Cardiac septum (tissue), 1 donor: ENCODE measurements around the gene RHOXF2. TPM values are rescaled to one million over a fixed set of nuclear protein-coding genes. Genes with fewer than 3 reads are reported as not detected.
"Not testable (repeated sequence)": the region's sequence is repeated elsewhere in the genome, so short reads cannot be mapped to it uniquely, and the experiment has no call there.

Experiments used
- DNase-seq: peaks from one replicate; pipeline ENCODE4 v3.0.0-alpha.2; 2020; ENCODE audit warnings: low spot score
- intact Hi-C: fragments of 100-400 bp; cut with DNase I; formaldehyde crosslinking; loops from one replicate; pipeline ENCODE4 v1.14.0; 2022
- long read RNA-seq: library from polyadenylated mRNA; unstranded; transcript quantifications from one replicate; pipeline ENCODE4 v2.0.0, GENCODE V29; 2021
- total RNA-seq: library from RNA; stranded (reverse); fragmentation: NEBNext Ultra II Directional; extraction: Animal tissue kit (Norgen Biotek cat#: 25700); gene quantifications from one replicate; pipeline ENCODE4 v1.2.1, GENCODE V29; 2021
- donor health status: DM: no; HTN: no; CAD: no.

Gene RHOXF2, protein sequence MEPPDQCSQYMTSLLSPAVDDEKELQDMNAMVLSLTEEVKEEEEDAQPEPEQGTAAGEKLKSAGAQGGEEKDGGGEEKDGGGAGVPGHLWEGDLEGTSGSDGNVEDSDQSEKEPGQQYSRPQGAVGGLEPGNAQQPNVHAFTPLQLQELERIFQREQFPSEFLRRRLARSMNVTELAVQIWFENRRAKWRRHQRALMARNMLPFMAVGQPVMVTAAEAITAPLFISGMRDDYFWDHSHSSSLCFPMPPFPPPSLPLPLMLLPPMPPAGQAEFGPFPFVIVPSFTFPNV
- not detected for total RNA-seq
- long read RNA-seq = 0 reads

DNA sequence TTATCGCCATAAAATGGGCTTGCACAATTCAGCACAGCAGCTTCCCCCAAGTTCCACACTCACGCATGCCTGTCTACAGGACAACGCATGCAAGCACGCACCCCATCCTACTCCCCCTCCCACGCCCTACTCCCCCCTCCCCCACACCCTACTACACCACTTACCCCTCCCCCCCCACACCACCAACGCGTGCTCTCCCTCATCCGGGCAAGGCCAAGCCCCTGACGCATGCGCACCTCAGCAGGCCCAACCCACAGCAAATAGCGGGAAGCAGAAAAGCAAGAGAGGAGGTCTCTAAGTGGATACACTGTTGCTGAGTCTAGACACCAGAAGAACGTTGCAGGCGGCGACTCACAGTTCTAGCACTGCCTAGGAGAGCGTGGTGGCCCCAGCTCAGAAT lies at the start of gene RHOXF2:
Gene RHOXF2 (plus strand): TSS at position 301 of the 400 bp plus-strand sequence. CDS start 138 bp downstream, outside the sequence.
- DNase-seq = not testable (repeated sequence)

DNA sequence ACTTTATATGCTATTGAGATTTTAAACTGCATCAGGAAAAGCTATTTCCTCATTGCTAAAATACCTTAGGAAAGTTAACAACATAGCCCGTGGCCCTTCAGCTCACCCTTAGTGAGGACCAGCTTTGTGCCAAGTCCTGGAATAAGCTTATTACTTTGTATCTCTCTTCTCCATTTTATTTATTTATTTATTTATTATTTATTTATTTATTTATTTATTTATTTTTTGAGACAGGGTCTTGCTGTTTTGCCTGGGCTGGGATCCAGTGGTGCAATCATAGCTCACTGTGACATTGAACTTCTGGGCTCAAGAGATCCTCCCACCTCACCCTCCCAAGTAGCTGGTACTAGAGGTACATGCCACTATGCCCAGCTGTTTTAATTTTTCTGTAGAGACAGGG lies 49.0 kb upstream of the RHOXF2 start:
- no peak for DNase-seq
- intact Hi-C loops = no loop called here

More for the DNA sequence above, at the start of gene RHOXF2:
- intact Hi-C loops = not testable (repeated sequence)

DNA sequence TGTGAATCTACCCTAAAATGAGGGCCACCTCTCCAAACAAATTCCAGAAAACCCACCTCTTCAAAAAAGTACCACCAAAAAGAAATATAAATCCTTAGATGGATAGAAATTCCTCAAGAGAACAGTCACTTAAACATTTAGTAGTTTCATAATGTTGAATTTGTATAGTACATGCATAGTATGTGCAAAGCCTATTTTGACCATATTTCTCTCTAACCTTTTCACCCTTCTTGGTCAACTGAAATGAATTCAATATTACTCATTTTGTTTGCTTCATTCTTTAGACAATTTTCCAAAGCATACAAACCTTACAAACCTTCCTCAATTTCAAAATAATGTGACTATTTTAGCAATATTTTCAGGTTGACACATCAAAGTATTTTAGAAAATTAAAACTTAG lies 46.8 kb upstream of the RHOXF2 start:
- intact Hi-C loops = no loop called here
- DNase-seq = no peak

DNA sequence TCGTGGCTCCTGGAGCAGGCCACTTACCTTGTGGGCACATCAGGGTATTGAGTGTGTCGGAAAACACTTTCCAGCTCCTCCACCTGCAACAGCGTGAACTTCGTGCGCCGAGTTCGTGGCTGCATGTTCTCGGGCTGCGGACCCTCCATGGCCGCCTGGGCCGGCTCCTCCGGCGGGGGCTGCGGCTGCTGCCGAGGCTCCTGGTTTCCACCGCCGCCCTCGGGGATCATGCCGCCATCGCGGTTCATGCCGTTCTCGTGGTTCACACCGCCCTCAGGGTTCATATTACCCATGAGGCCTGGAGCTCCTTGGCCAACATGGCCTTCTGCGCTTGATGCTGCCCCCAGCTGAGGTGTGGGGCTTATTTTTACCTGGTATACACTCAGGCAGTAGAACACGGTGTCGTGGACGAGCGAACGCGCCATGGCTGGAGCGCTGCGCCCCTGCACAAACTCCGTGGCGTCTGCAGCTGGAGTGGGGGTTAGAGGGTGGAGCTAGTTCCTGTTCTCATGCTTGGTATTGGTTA lies 42.9 kb upstream of the RHOXF2 start, which contains the start of gene RHOXF1:
Gene RHOXF1 (minus strand): TSS at position 476 of the 526 bp plus-strand sequence. CDS start 51 bp downstream, at position 425.
- intact Hi-C loops = no loop called here
- DNase-seq = no peak

DNA sequence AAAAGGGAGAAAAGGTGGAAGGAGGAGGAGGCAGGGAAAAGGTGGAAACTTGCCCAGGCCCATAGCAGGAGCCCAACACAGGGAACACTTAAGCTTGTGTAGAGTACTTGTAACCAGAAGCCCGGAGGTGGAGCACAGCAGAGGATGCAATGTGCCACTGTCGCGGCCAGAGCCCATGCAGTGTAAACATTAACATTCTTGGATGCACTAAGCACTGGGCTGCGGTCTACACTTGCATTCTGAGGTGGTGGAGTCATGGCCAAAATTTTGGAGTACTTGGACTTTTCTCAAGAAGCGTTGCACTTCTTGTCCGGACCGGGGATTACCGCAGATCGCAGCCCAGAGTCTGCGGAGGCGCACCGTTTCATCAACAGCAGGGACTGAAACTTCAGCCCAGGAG lies 38.2 kb upstream of the RHOXF2 start:
- DNase-seq = no peak
- intact Hi-C loops = no loop called here

DNA sequence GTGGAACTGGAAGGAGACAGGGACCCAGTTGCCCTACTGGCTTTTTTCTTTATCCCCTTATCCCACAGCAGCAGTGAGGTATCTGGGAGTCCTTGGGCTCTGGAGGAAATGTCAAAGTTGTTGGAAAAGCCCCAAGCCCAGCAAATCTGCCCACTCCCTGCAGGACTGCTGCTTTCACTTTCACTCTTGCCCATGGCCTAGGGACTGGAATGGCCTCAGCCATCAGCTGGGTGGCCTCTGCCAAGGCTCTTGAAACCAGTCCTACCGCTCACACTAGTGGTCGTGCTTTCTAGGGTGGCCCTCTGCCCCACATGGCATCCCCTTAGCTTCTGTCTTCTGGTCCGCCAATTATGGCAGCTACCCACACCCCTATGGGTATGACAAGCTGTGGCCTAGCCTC lies 33.0 kb upstream of the RHOXF2 start:
- intact Hi-C loops = no loop called here
- DNase-seq = no peak

DNA sequence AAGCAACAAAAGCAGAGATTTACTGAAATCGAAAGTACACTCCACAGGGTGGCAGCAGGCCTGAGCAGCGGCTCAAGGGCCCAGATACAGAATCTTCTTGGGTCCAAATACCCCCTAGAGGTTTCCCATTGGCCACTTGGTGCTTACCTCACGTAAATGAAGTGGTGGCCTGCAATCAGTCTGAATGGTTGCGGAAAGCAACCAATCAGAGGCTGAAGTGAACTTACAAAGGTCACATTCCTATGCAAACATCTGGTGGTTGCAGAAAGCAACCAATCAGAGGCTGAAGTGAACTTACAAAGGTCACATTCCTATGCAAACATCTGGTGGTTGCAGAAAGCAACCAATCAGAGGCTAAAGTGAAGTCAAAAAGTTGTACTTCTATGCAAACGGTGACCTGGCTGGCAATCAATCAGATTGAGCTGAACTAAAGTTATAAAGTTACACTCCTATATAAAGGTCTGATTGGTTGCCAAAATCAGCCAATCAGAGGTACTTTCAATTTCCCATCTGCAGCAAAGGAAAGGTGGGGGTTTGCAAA lies 30.0 kb upstream of the RHOXF2 start:
- DNase-seq, intact Hi-C loops: not testable (repeated sequence)

DNA sequence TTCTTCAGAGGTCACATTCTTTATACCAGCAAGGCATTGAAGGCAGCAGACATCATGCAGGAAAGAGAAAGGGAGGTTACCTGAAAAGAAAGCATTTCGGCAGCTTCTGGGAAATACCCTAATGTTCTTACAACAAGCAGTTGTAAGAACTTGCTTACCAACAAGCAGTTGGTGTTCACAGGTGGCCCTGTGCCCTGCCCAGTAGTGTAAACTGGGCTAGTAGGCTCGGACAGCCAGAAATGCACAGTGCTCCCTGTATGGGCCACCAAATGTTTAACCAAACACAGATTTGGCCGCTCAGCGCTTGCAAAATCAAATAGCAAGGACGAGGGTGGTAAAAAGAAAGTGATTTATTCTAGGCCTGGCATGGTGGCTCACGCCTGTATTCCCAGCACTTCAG lies 22.3 kb upstream of the RHOXF2 start:
- DNase-seq = no peak
- intact Hi-C loops = no loop called here

DNA sequence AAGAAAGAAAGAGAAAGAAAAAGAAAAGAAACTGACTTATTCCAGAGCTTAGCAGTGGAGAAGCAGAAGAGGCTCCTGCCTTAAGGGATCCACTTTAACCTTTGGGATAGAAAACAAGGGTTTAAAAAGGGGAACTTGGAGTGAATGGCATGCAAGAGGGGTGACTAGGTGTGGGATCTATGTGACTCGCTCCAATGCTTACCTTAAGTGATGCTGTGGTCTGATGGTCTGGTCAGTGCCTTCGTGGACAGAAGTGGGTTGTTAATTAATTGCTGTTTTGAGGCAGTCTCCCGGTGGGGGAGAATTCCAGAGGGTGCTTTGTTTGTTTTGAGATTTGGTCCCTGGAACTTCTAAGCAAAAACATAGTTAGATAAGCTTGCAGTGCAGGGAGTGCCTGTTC lies 21.6 kb upstream of the RHOXF2 start:
- intact Hi-C loops = no loop called here
- DNase-seq = no peak

DNA sequence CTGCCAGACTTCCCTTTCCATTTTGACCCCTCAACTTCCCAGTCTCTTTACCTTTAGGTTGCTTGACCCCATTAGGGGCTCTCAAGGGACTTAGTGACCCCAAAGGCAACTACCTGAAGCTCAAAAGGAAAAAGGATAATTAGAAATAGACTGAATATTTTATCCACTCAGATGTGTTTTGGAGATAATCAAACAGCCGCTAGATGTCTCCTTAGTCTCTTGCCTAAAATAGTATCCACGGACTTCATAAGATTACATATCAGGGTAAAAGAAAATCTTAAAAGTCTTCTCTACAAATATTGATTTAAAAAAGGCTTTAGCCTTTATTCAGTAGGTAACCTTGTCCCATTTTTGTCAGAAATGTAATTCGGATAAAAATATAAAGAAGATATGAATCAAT lies 21.0 kb upstream of the RHOXF2 start:
- intact Hi-C loops = no loop called here

DNA sequence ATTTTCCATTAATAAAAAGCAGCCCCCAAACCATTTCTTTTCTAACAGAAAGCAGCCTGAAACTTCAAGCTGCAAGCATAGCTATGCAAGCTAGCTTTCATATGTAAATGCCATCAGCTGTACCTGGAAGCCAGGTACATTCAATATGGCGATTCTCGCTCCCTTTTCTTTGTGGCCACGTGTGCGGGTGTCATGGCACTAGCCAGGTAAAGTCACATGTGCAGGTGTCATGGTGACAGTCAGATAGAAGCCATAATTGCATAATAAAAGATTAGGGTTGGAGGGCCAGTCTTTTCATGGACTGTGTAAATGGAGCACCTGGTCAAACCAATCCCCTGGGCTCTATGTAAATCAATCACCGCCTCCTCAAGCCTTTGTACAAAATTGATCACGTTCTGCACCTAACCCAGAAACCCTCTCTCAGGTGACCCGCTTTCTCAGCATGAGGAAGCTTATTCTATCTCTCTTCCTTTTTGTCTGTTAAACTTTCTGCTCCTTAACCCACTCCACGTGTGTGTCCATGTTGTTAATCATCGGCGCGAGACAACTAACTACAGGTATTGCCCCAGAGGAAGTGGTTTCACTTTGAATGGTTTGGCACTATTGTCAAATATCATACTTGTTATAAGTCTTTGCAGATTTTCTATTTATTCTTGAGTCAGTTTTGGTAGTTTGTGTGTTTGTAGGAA lies 18.0 kb upstream of the RHOXF2 start:
- no peak for DNase-seq
- intact Hi-C loops = no loop called here

More for the DNA sequence above, 21.0 kb upstream of the RHOXF2 start:
- DNase-seq = no peak

DNA sequence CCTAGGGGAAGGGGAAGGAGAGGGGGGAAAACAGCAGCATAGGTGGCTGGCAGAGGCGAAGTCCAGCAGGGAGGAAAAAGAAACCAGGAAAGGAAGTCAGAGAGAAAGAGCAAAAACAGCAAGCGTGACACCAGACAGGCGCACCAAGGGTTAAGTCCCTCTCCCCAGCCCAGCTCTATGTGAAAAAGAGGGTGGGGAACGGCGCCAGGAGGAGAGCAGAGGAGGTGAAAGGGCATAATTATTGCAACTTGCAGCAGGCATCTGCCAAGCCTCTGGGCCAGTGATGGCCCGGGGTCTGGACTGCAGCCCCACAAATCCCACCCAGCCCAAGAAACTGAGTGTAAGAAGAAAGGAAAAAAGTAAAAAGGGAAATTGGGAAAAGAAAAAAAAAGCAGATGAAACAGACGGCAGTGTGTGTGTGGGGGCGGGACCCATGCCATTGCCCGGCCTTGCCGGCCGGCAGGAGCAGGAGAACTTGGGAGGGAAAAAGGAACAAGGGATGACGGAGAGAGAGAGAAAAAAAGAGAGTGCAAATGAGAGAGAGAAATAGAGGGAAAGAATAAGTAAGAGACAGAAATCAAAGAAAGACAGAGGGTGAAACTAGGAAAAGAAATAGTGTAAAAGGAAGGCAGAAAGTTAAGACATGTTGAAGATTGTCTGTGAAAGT lies 14.1 kb upstream of the RHOXF2 start:
- intact Hi-C loops = no loop called here
- no peak for DNase-seq

DNA sequence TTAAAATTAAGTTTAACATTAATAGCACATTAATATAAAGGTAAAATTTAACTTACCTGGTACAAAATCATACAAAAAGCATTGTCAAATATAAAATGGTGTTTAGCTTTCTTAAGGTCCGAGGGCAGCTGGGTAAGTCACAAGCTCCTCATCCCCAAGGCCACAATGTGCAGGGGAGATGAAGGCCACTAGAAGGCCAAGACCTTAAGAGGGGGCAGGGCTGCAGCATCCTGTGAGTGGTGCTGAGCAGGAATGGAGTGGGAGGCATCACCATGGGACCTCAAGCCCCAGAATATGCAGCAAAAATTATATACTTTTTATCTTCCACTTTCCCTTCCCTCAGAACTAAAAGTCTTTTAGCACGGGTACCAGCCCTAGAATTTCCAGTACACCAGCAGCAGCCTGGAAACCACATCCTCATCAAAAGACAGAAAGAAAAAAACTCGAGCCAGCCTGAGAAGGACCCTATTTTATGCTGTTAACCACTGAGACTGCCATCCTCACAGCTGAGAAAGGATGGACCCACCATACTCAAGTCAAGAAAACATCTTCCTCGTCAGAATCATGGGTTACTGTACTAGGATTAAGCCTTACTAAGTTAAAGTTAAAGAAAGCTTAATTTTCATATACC lies 13.0 kb upstream of the RHOXF2 start:
- DNase-seq = no peak
- intact Hi-C loops = no loop called here

DNA sequence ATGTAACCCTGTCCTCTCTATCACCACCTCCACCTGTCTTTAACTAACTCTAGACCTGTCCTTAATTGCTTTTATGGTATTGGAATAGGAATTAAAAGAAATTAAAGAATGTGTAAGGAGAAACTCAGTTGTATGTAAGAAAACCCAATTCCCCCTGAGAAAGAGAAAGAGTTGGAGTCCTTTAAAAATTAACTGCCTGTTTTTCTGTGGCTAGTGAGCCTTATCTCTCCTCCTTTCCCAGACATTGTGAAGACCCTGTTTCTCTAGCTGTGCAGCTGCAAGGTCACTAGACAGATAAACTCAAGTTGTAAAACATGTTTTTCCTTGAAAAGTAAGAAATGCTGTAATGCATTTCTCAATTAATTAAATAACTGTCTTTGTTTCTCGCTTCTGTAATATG lies 12.1 kb upstream of the RHOXF2 start:
- DNase-seq, intact Hi-C loops: not testable (repeated sequence)

DNA sequence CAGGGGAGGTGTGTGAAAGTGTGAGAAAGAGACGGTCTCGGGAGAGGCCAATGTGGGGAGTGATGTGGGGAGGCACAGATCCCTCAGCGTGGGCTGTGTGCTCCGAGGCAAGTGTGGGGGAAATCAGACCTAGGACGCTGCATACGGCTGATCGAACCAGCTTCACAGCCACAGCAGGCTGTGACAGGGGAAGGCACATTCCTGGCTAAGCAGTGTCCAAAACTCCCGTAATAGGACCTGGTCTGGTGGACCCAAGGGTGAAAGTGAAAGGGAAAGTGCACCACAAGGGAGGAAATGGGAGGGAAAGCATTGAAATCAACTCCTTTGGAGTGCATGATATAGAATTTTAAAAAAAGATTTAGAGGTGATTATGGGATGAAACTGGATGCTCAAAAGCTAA lies 10.9 kb upstream of the RHOXF2 start:
- intact Hi-C loops = no loop called here
- no peak for DNase-seq

DNA sequence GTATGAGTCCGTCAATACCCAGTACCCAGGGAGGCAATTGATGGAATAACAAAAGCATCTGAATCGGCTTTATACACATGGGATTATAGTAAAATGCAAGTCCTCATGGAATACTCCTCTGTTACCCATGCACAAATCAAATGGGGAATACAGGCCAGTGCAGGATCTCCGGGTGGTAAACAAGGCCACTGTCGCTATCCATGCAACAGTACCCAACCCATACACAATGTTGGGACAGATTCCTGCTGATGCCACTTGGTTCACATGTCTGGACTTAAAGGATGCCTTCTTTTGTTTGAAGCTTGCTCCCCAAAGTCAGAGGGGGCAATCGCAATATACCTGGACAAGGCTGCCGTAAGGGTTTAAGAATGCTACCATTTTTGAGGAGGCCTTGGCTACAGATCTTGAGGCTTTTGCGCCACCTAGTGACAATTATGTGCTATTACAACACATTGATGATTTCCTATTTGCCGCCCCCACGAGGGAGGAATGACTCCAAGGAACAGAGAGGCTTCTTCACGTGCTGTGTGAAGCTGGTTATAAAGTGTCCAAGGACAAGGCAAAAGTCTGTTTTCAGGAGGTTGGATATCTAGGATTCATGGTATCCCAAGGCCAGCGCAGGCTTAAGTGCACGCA lies 8.2 kb upstream of the RHOXF2 start:
- DNase-seq, intact Hi-C loops: not testable (repeated sequence)

DNA sequence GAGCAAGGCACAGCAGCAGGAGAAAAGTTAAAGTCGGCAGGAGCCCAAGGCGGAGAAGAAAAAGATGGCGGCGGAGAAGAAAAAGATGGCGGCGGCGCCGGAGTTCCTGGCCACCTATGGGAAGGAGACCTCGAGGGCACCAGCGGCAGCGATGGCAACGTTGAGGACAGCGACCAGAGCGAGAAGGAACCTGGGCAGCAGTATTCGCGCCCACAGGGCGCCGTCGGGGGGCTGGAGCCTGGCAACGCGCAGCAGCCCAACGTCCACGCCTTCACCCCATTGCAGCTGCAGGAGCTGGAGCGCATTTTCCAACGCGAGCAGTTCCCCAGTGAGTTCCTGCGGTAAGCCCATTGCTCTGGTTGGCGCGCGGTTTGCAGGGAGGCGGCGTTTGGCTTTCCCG lies 673 bp downstream of the RHOXF2 start:
- intact Hi-C loops, DNase-seq: not testable (repeated sequence)

DNA sequence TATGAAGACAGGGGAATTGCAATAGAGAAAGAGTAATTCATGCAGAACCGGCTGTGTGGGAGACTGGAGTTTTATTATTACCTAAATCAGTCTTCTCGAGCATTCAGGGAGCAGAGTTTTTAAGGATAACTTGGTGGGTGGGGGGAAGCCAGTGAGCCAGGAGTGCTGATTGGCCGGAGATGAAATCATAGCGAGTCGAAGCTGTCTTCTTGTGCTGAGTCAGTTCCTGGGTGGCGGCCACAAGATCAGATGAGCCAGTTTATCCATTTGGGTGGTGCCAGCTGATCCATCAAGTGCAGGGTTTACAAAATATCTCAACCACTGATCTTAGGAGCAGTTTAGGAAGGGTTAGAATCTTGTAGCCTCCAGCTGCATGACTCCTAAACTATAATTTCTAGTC lies 34.8 kb downstream of the RHOXF2 start:
- intact Hi-C loops, DNase-seq: not testable (repeated sequence)

DNA sequence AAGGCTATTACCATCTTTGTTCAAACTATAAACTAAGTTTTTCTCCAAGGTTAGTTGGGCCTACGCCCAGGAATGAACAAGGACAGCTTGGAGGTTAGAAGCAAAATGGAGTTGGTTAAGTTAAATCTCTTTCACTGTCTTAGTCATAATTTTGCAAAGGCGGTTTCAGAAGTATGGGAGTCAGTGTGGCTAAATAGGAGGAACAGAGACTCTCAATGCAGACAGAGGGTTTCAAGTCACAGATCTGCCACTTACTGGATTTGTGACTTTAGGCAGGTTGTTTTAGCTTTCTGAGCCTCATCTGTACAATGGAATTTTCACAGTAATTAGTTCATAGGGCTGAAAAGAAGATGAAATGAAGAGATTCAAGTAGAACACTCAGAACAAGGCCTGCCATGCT lies 35.3 kb downstream of the RHOXF2 start:
- DNase-seq, intact Hi-C loops: not testable (repeated sequence)
